SK-N-MC (cell line): ENCODE measurements around the gene SEPTIN5.

Source experiments
- EZH2 ChIP-seq: fragments of 200-600 bp; sonication (generic); IDR thresholded peaks from one replicate; pipeline ENCODE4 v1.6.1; 2017; ENCODE audit warnings: antibody characterized with exemption
- POLR2AphosphoS5 ChIP-seq: IDR thresholded peaks from 2 replicates; pipeline ENCODE4 v1.6.1; 2012; ENCODE audit warnings: mild to moderate bottlenecking, low read depth, low read length, borderline replicate concordance

GRCh38 chr22:19680287-19680881, 33.9 kb upstream of the SEPTIN5 start:
- TF ChIP-seq EZH2 (no peak), POLR2AphosphoS5 (no peak)
